Neuronal stem cell (in vitro differentiated cells): Measurements from ENCODE around the gene WSCD2.

Source experiments
- DNase-seq: peaks from one replicate; pipeline ENCODE4 v3.0.0-alpha.2; 2013; ENCODE audit warnings: low spot score
- H2AFZ ChIP-seq: one replicate; pipeline ENCODE4 v1.6.1; 2013; ENCODE audit warnings: mild to moderate bottlenecking, low read length, inconsistent platforms
- H2AK5ac ChIP-seq: 2 replicates; pipeline ENCODE4 v1.6.1; 2013; ENCODE audit warnings: low read depth, mild to moderate bottlenecking, inconsistent platforms, low read length, moderate library complexity, mixed read lengths
- H2BK120ac ChIP-seq: 2 replicates; pipeline ENCODE4 v1.6.1; 2013; ENCODE audit warnings: low read depth, mild to moderate bottlenecking, inconsistent platforms, low read length, moderate library complexity, mixed read lengths
- H2BK12ac ChIP-seq: one replicate; pipeline ENCODE4 v1.6.1; 2013; ENCODE audit warnings: low read length, inconsistent platforms
- H2BK15ac ChIP-seq: 2 replicates; pipeline ENCODE4 v1.6.1; 2013; ENCODE audit warnings: mild to moderate bottlenecking, low read length, inconsistent platforms, mixed read lengths
- H2BK5ac ChIP-seq: one replicate; pipeline ENCODE4 v1.6.1; 2013; ENCODE audit warnings: inconsistent platforms, mild to moderate bottlenecking, low read length, moderate library complexity
- H3K14ac ChIP-seq: one replicate; pipeline ENCODE4 v1.6.1; 2013; ENCODE audit warnings: low read length, inconsistent platforms
- H3K18ac ChIP-seq: 2 replicates; pipeline ENCODE4 v1.6.1; 2013; ENCODE audit warnings: low read length, inconsistent platforms
- H3K23ac ChIP-seq: 2 replicates; pipeline ENCODE4 v1.6.1; 2013; ENCODE audit warnings: low read depth, mild to moderate bottlenecking, mixed read lengths, low read length, inconsistent platforms; ENCODE audit not compliant: poor library complexity
- H3K27ac ChIP-seq: replicated peaks from 3 replicates; pipeline ENCODE4 v1.5.1; 2013; ENCODE audit warnings: low read length, inconsistent platforms
- H3K27me3 ChIP-seq, 3 experiments: 2 replicates each; pipeline ENCODE4 v1.6.1; 2013; ENCODE audit warnings: low read length in 3 of 3, mild to moderate bottlenecking in 2 of 3, inconsistent platforms in 1 of 3, low read depth in 1 of 3, mixed read lengths in 1 of 3, moderate library complexity in 1 of 3; ENCODE audit not compliant: control insufficient read depth in 3 of 3, insufficient read depth in 3 of 3
- H3K36me3 ChIP-seq, 2 donors: replicated peaks in 1 of 2; 2 replicates each; pipeline ENCODE4 v1.6.1; 2013; ENCODE audit warnings: low read length in 2 of 2; ENCODE audit not compliant: control insufficient read depth in 2 of 2, insufficient read depth in 2 of 2
- H3K4ac ChIP-seq: 2 replicates; pipeline ENCODE4 v1.6.1; 2013; ENCODE audit warnings: inconsistent platforms, mild to moderate bottlenecking, low read length, moderate library complexity
- H3K4me1 ChIP-seq, 2 donors: 1 replicate in 1 of 2; 2 replicates in 1 of 2; pipeline ENCODE4 v1.6.1; 2013; ENCODE audit warnings: low read length in 2 of 2, low read depth in 1 of 2; ENCODE audit not compliant: control insufficient read depth in 2 of 2, insufficient read depth in 1 of 2
- H3K4me2 ChIP-seq: one replicate; pipeline ENCODE4 v1.6.1; 2013; ENCODE audit warnings: mild to moderate bottlenecking, low read length, inconsistent platforms; ENCODE audit not compliant: insufficient read depth, poor library complexity, severe bottlenecking
- H3K4me3 ChIP-seq, 2 donors: 2 replicates each; pipeline ENCODE4 v1.5.1; 2013; ENCODE audit warnings: low read length in 2 of 2, mild to moderate bottlenecking in 2 of 2, inconsistent platforms in 1 of 2, moderate library complexity in 1 of 2
- H3K79me1 ChIP-seq: one replicate; pipeline ENCODE4 v1.6.1; 2013; ENCODE audit warnings: low read depth, mild to moderate bottlenecking, inconsistent platforms, low read length, moderate library complexity
- H3K9ac ChIP-seq: one replicate; pipeline ENCODE4 v1.6.1; 2013; ENCODE audit warnings: mild to moderate bottlenecking, low read depth, low read length, inconsistent platforms; ENCODE audit not compliant: poor library complexity
- H3K9me3 ChIP-seq, 2 donors: replicated peaks in 1 of 2; 2 replicates each; pipeline versions ENCODE3 to v1.6.1; 2013; ENCODE audit warnings: low read length in 2 of 2, mild to moderate bottlenecking in 2 of 2, inconsistent platforms in 1 of 2, low read depth in 1 of 2, mixed read lengths in 1 of 2, moderate library complexity in 1 of 2; ENCODE audit not compliant: control insufficient read depth in 2 of 2, insufficient read depth in 1 of 2
- H4K8ac ChIP-seq: one replicate; pipeline ENCODE4 v1.6.1; 2013; ENCODE audit warnings: low read depth, mild to moderate bottlenecking, inconsistent platforms, low read length, moderate library complexity
- H4K91ac ChIP-seq: one replicate; pipeline ENCODE4 v1.6.1; 2013; ENCODE audit warnings: low read length, low read depth, mild to moderate bottlenecking, inconsistent platforms; ENCODE audit not compliant: poor library complexity
- WGBS, 2 donors: extraction: QIAGEN DNeasy Blood & Tissue Kit; methylation state at CpG; one replicate each; pipeline ENCODE4 v1.1.7; 2013; ENCODE audit warnings: missing lambda C conversion rate in 2 of 2, mixed read lengths in 1 of 2; ENCODE audit not compliant: insufficient read length in 2 of 2, insufficient replicate concordance in 1 of 2; ENCODE audit errors: extremely low coverage in 2 of 2; 5-methylcytosine and 5-hydroxymethylcytosine counted together

The WSCD2 gene

DNA sequence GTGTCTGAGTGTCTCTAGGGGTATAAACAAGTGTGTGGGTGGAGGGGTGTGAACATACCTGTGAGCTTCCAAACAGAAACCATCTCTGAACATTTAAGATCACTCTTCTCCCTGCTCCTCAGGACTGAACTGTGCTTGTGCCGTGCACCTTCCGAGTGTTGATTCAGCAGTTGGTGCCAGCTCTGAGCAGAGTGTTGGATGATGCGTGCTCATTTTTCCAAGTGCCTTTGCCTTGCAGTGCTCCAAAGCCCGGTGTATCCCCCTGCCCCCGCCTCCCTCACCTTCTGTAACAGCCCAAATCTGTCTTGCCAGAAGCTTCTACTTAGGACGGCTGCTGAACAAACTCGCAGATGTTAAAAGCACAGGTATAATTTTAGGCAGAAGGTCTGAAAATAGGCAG is 4.4 kb downstream of the WSCD2 start:
- Histone ChIP-seq H3K36me3 (no peaks in the 10 kb centered on the region), H3K79me1 (no peaks in the 10 kb centered on the region), H3K4me1 (peaks cover 0 to 4% of the 10 kb centered on the region in 2 donors), H3K4me2 (no peak overlapping the region), H4K91ac (no peak overlapping the region), H3K18ac (no peak overlapping the region), H3K9me3 (no peaks in the 10 kb centered on the region), H3K27me3 (peaks cover 0 to 26% (median 0%) of the 10 kb centered on the region in 3 experiments), H3K4ac (no peak overlapping the region), H3K23ac (no peak overlapping the region), H3K27ac (no peak overlapping the region), H3K14ac (no peak overlapping the region), H2BK15ac (no peak overlapping the region), H2BK5ac (no peak overlapping the region), H3K4me3 (no peak overlapping the region), H2AK5ac (no peak overlapping the region), H3K9ac (no peak overlapping the region), H2BK120ac (no peak overlapping the region), H2AFZ (no peak overlapping the region), H4K8ac (no peak overlapping the region), H2BK12ac (no peak overlapping the region)
- no peak for DNase-seq
- no CpG with 5 or more reads among the region's 7 CpGs for WGBS, 2 donors

DNA sequence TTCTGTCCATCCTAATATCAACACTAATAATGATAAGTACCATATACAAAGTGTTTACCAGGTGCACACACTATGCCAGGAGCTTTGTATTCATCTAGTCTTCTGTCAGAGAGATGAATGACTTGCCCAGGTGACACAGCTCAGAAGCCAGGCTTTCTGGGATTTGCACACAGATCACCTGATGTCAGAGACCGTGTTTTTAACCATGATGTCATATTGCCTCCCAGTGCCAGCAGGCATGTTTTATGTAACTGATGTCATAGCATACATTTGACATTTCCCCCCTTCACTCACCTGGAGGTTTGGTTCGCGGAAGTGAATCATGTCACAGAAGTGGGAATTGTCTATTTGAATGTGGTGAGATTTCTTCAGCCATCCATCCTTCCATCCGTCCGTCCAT is 5.7 kb downstream of the WSCD2 start:
- no peak overlapping the region for H3K27ac ChIP-seq

DNA sequence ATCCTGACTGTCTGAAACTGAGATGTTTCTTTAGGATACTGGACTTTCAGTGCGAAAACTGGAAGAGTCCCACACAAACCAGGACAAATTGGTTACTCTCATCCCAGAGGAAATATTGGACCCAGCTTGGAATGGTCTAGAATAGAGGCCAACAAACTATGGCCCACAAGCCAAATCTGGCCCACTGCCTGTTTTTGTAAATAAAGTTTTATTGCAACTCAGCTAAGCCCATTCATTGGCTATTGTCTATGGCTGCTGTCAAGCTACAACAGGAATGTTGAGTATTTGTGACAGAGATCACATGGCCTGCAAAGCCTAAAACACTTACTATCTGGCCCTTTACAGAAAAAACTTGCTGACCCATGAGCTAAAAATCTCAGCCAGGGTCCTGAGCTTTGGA is 6.5 kb downstream of the WSCD2 start:
- Histone ChIP-seq H3K9ac (no peak overlapping the region), H3K27ac (no peak overlapping the region), H2BK12ac (no peak overlapping the region), H3K4me3 (no peak overlapping the region), H2BK120ac (no peak overlapping the region), H3K9me3 (no peaks in the 10 kb centered on the region), H3K14ac (no peak overlapping the region), H4K91ac (no peak overlapping the region), H3K4ac (no peak overlapping the region), H3K23ac (no peak overlapping the region), H3K18ac (no peak overlapping the region), H4K8ac (no peak overlapping the region), H2BK15ac (no peak overlapping the region), H3K4me1 (peaks cover 1 to 2% of the 10 kb centered on the region in 2 donors), H2AK5ac (no peak overlapping the region), H2AFZ (no peak overlapping the region), H3K27me3 (peaks cover 0 to 17% (median 0%) of the 10 kb centered on the region in 3 experiments), H2BK5ac (no peak overlapping the region), H3K36me3 (no peaks in the 10 kb centered on the region), H3K4me2 (no peak overlapping the region), H3K79me1 (no peaks in the 10 kb centered on the region)
- no CpG with 5 or more reads among the region's 1 CpG for whole genome bisulfite sequencing, 2 donors
- no peak for DNase-seq

More for the DNA sequence above, 5.7 kb downstream of the WSCD2 start:
- no peak for DNase-seq
- Histone ChIP-seq H3K4me1 (peaks cover 0 to 4% of the 10 kb centered on the region in 2 donors), H3K9ac (no peak overlapping the region), H2AK5ac (no peak overlapping the region), H4K91ac (no peak overlapping the region), H3K36me3 (no peaks in the 10 kb centered on the region), H3K4me3 (no peak overlapping the region), H3K27me3 (peaks cover 0 to 26% (median 0%) of the 10 kb centered on the region in 3 experiments), H3K79me1 (no peaks in the 10 kb centered on the region), H3K4me2 (no peak overlapping the region), H2BK5ac (no peak overlapping the region), H2BK12ac (no peak overlapping the region), H3K23ac (no peak overlapping the region), H3K14ac (no peak overlapping the region), H3K18ac (no peak overlapping the region), H2BK120ac (no peak overlapping the region), H2AFZ (no peak overlapping the region), H3K9me3 (no peaks in the 10 kb centered on the region), H3K4ac (no peak overlapping the region), H2BK15ac (no peak overlapping the region), H4K8ac (no peak overlapping the region)
- no CpG with 5 or more reads among the region's 5 CpGs for WGBS, 2 donors

DNA sequence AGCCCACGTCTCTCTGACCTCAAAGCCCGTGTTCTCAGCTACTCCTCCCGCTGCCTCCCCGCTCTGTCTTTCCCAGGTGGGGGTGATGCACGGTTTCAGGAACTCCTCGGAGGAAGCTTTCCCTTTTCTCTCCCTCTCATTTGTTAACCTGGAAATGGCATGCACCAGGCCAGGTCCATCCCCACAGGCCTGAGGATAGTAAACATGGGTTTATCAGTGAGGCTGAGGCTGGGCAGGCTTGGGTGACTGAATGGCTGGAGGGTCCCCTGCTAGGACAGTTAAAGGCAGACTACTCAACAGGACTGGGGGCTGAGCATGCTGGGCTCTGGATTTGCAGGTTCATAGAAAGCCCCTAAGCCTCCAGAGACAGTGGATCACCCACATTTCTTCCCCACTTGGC is 7.6 kb downstream of the WSCD2 start:
- H2BK120ac ChIP-seq = no peak overlapping the region
- no peak overlapping the region for H2BK15ac ChIP-seq
- no peak overlapping the region for H4K91ac ChIP-seq
- H3K4me3 ChIP-seq = no peak overlapping the region
- no peak overlapping the region for H2BK12ac ChIP-seq
- no peak overlapping the region for H2BK5ac ChIP-seq
- no peaks in the 10 kb centered on the region for H3K79me1 ChIP-seq
- no CpG with 5 or more reads among the region's 6 CpGs for WGBS, 2 donors
- H3K14ac ChIP-seq = no peak overlapping the region
- no peak overlapping the region for H3K4ac ChIP-seq
- peaks cover under 1 to 8% of the 10 kb centered on the region in 2 donors for H3K4me1 ChIP-seq
- H4K8ac ChIP-seq = no peak overlapping the region
- H2AK5ac ChIP-seq = no peak overlapping the region
- no peak overlapping the region for H3K18ac ChIP-seq
- H2AFZ ChIP-seq = no peak overlapping the region
- H3K27me3 ChIP-seq = peaks cover 0 to 6% (median 0%) of the 10 kb centered on the region in 3 experiments
- H3K4me2 ChIP-seq = no peak overlapping the region
- DNase-seq = no peak
- no peaks in the 10 kb centered on the region for H3K36me3 ChIP-seq
- H3K9ac ChIP-seq = no peak overlapping the region
- H3K23ac ChIP-seq = no peak overlapping the region
- H3K9me3 ChIP-seq = no peaks in the 10 kb centered on the region
- no peak overlapping the region for H3K27ac ChIP-seq
